OCI-LY7 (cell line): ENCODE data around the gene EIPR1. TPM values are rescaled to one million over a fixed set of nuclear protein-coding genes. Genes with fewer than 3 reads are reported as not detected.

Experiments
- BruUV-seq: library from RNA; stranded (reverse); fragments of 400-500 nt; replicated peaks from 2 replicates; lab custom pipeline; 2021; lab: Mats Ljungman, UMichigan
- CTCF ChIA-PET: fragments of 300-600 bp; sonication (Branson Sonifier 250); formaldehyde crosslinking; loops from one replicate; lab custom pipeline; 2022; ENCODE audit warnings: antibody characterized with exemption; ENCODE audit not compliant: unreplicated experiment; lab: Charles Lee
- POLR2A ChIA-PET: fragments of 300-600 bp; sonication (Branson Sonifier 250); formaldehyde crosslinking; loops from one replicate; lab custom pipeline; 2022; ENCODE audit warnings: antibody characterized with exemption; lab: Charles Lee
- DNase-seq: peaks from one replicate; pipeline ENCODE4 v3.0.0-alpha.2; 2015; ENCODE audit warnings: low spot score
- H2AFZ ChIP-seq: fragments of 200-600 bp; sonication (generic), shearing (Covaris generic); 2 replicates; pipeline ENCODE4 v1.6.1; 2014; ENCODE audit warnings: mild to moderate bottlenecking, antibody characterized with exemption, low read length, moderate library complexity
- H3K27ac ChIP-seq: fragments of 200-600 bp; sonication (generic); 2 replicates; pipeline ENCODE4 v1.5.1; 2014; ENCODE audit warnings: mixed run types, low read depth, mild to moderate bottlenecking, moderate library complexity, low read length, inconsistent platforms; ENCODE audit not compliant: poor library complexity, severe bottlenecking
- H3K36me3 ChIP-seq: fragments of 200-600 bp; sonication (generic); 2 replicates; pipeline ENCODE4 v1.6.1; 2014; ENCODE audit warnings: mild to moderate bottlenecking, antibody characterized with exemption, low read length, moderate library complexity, mixed read lengths; ENCODE audit not compliant: insufficient read depth
- H3K4me1 ChIP-seq: fragments of 200-600 bp; sonication (generic); 2 replicates; pipeline ENCODE4 v1.5.1; 2014; ENCODE audit warnings: mild to moderate bottlenecking, low read length; ENCODE audit not compliant: insufficient read depth, poor library complexity, severe bottlenecking
- H3K4me2 ChIP-seq: fragments of 200-600 bp; sonication (generic); 2 replicates; pipeline ENCODE4 v1.6.1; 2014; ENCODE audit warnings: mild to moderate bottlenecking, low read length
- H3K4me3 ChIP-seq: fragments of 200-600 bp; sonication (generic); 2 replicates; pipeline ENCODE4 v1.5.1; 2014; ENCODE audit warnings: mild to moderate bottlenecking, low read depth, low read length; ENCODE audit not compliant: poor library complexity, severe bottlenecking
- H3K79me2 ChIP-seq: fragments of 200-600 bp; sonication (generic); 2 replicates; pipeline ENCODE4 v1.6.1; 2016; ENCODE audit warnings: low read depth, mild to moderate bottlenecking, low read length, moderate library complexity, mixed read lengths; ENCODE audit not compliant: insufficient read depth
- H3K9me2 ChIP-seq: fragments of 200-600 bp; sonication (generic); 2 replicates; pipeline ENCODE4 v1.6.1; 2016; ENCODE audit warnings: mild to moderate bottlenecking, low read length, mixed read lengths; ENCODE audit not compliant: insufficient read depth
- H3K9me3 ChIP-seq: fragments of 200-600 bp; sonication (generic); 2 replicates; pipeline ENCODE4 v1.6.1; 2014; ENCODE audit warnings: mild to moderate bottlenecking, mixed run types, low read length, mixed read lengths
- H4K20me1 ChIP-seq: fragments of 200-600 bp; sonication (generic); 2 replicates; pipeline ENCODE4 v1.6.1; 2014; ENCODE audit warnings: mild to moderate bottlenecking, antibody characterized with exemption, low read length, moderate library complexity, mixed read lengths; ENCODE audit not compliant: insufficient read depth
- CTCF ChIP-seq: fragments of 200-600 bp; sonication (generic); conservative IDR thresholded peaks from 2 replicates; pipeline ENCODE4 v1.5.1; 2014; ENCODE audit warnings: mild to moderate bottlenecking, antibody characterized with exemption, low read length, moderate library complexity, mixed read lengths
- EZH2phosphoT487 ChIP-seq: fragments of 200-600 bp; sonication (generic); IDR thresholded peaks from 2 replicates; pipeline ENCODE4 v1.6.1; 2018; ENCODE audit warnings: low read depth, borderline replicate concordance, mild to moderate bottlenecking, mixed run types, antibody characterized with exemption, low read length, moderate library complexity, mixed read lengths
- intact Hi-C: fragments of 100-400 bp; cut with micrococcal nuclease; formaldehyde crosslinking; loops from one replicate; pipeline ENCODE4 v1.10.0; 2022; ENCODE audit not compliant: unreplicated experiment
- total RNA-seq, 2 experiments: library from RNA; depleted of rRNA in 1 of 2; stranded (reverse); fragments of >200 nt in 1 of 2; shearing (Covaris generic) in 1 of 2; gene quantifications; 2 replicates each; pipeline ENCODE4 v1.2.3, GENCODE V29; 2014 to 2022

The EIPR1 gene
- total RNA-seq, 2 experiments from 2014 or later = 60.5 to 61.7 TPM

- no peaks in the 10 kb centered on the region for H3K9me2 ChIP-seq
- TF ChIP-seq EZH2phosphoT487 (no peak), CTCF (no peak)
- H3K36me3 ChIP-seq = peaks cover 45% of the 10 kb centered on the region
- no TSS peak for BruUV-seq
- intact Hi-C loops = loop anchor here (10.0 kb wide), 1 partner anchor 272 kb away; no protein-coding TSS in a partner anchor
- H3K9me3 ChIP-seq = no peaks in the 10 kb centered on the region
- no peak overlapping the region for H3K27ac ChIP-seq
- POLR2A ChIA-PET = no interaction called here
- H3K79me2 ChIP-seq = no peaks in the 10 kb centered on the region
- DNase-seq = no peak
- no peak overlapping the region for H3K4me2 ChIP-seq
- no peak overlapping the region for H3K4me3 ChIP-seq
- H3K4me1 ChIP-seq = peaks cover 12% of the 10 kb centered on the region
- CTCF ChIA-PET = interaction anchor here (0.6 kb wide), 1 partner anchor 639 kb away, joined by 3 read pairs; no protein-coding TSS in a partner anchor
- H2AFZ ChIP-seq = no peak overlapping the region
- H4K20me1 ChIP-seq = no peaks in the 10 kb centered on the region
These were observed 185.3 kb downstream of the EIPR1 start for GRCh38 chr2:3192281-3192818.

- DNase-seq = no peak
- no TSS peak for BruUV-seq
- Histone ChIP-seq H3K36me3 (peaks cover 30% of the 10 kb centered on the region), H3K79me2 (no peaks in the 10 kb centered on the region), H3K9me2 (no peaks in the 10 kb centered on the region), H4K20me1 (no peaks in the 10 kb centered on the region), H3K27ac (no peak overlapping the region), H3K4me3 (no peak overlapping the region), H3K4me2 (no peak overlapping the region), H3K4me1 (no peaks in the 10 kb centered on the region), H2AFZ (no peak overlapping the region), H3K9me3 (no peaks in the 10 kb centered on the region)
- TF ChIP-seq EZH2phosphoT487 (no peak), CTCF (no peak)
- CTCF ChIA-PET = no interaction called here
- POLR2A ChIA-PET = no interaction called here
- intact Hi-C loops = loop anchor here (10.0 kb wide), 1 partner anchor 275 kb away; no protein-coding TSS in a partner anchor
These were observed 187.7 kb downstream of the EIPR1 start for GRCh38 chr2:3189961-3190360.

GRCh38 chr2:3189076-3189591 is 188.5 kb downstream of the EIPR1 start:
- H3K9me2 ChIP-seq = no peaks in the 10 kb centered on the region
- CTCF ChIA-PET = no interaction called here
- no peaks in the 10 kb centered on the region for H3K9me3 ChIP-seq
- no peak overlapping the region for H3K4me3 ChIP-seq
- POLR2A ChIA-PET = no interaction called here
- H3K36me3 ChIP-seq = peaks cover 26% of the 10 kb centered on the region
- H3K79me2 ChIP-seq = no peaks in the 10 kb centered on the region
- no peak overlapping the region for H3K4me2 ChIP-seq
- intact Hi-C loops = no loop called here
- no peak for DNase-seq
- H2AFZ ChIP-seq = no peak overlapping the region
- H3K4me1 ChIP-seq = no peaks in the 10 kb centered on the region
- TF ChIP-seq EZH2phosphoT487 (no peak), CTCF (no peak)
- H4K20me1 ChIP-seq = no peaks in the 10 kb centered on the region
- H3K27ac ChIP-seq = no peak overlapping the region
- no TSS peak for BruUV-seq
